Inflammatory macrophage treated with lipopolysaccharide for 1 hour (primary cell): ENCODE results near the gene C1QB.
"Not testable (repeated sequence)": the region's sequence is repeated elsewhere in the genome, so short reads cannot be mapped to it uniquely, and the experiment has no call there.

ENCODE experiments used
- DNase-seq, 2 donors: peaks; one replicate each; pipeline ENCODE4 v3.0.0-alpha.2; 2020 to 2022

C1QB gene

DNA sequence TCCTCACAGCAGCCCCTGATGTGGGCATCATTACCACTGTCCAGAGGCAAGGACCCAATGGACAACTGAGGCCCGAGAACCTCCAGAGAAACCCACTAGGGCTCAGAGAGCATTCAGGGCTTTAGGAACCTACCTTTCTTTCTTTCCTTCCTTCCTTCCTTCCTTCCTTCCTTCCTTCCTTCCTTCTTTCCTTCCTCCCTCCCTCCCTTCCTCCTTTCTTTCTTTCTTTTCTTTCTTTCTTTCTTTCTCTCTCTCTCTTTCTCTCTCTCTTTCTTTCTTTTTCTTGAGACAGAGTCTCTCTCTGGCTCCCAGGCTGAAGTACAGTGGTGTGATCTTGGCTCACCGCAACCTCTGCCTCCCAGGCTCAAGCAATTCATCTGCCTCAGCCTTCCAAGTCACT lies 15.8 kb downstream of the C1QB start:
- DNase-seq = not testable (repeated sequence)

GRCh38 chr1:22670352-22670975 lies 17.4 kb downstream of the C1QB start:
- no peak for DNase-seq

- DNase-seq = no peak
These were observed 19.0 kb downstream of the C1QB start for GRCh38 chr1:22671999-22672398.

GRCh38 chr1:22673486-22674409 lies 20.7 kb downstream of the C1QB start:
- DNase-seq = peak; percentile 40 to 77

GRCh38 chr1:22674410-22674749 lies 21.3 kb downstream of the C1QB start:
- no peak for DNase-seq

GRCh38 chr1:22676151-22676550 lies 23.1 kb downstream of the C1QB start:
- not testable (repeated sequence) for DNase-seq

DNA sequence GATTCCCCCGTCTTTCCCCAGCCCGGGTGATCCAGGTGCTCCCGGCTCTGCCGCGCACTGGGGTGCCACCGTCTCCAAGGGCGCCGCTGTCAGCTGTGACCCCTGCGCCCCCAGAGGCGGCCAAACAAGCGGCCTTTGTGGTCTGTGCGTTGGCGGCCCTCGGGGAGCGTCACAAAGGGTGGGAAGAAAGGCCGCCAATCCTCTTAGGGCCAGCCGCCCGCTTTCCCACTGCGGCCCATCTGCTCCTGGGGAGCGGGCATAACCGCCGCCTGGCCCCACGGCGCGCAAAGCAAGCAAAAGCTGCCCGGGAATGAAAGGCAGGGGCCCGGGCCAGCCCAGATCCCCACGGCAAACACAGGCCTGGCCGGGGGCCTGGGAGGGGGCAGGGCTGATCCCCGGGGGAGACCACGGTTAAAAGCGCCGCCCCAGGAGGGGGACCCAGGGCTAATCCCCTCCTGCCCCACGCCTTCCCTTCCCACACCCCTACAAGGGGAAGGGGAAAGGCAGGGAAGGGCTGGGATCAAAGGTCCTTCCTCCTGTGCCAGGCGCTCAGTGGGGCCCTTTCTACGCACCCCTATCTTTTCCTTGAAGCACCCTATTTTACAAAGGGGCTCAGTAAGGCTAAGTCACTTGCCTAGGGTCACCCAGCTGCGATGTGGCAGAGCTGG lies 24.0 kb downstream of the C1QB start:
- no peak for DNase-seq

- DNase-seq = no peak
These were observed 25.2 kb downstream of the C1QB start for GRCh38 chr1:22677931-22678896.

GRCh38 chr1:22680726-22681125 lies 27.7 kb downstream of the C1QB start:
- DNase-seq = no peak

GRCh38 chr1:22681556-22682276 lies 28.7 kb downstream of the C1QB start:
- no peak for DNase-seq

- DNase-seq = no peak
These were observed 30.5 kb downstream of the C1QB start for GRCh38 chr1:22683547-22683946.

GRCh38 chr1:22685591-22686059 lies 32.6 kb downstream of the C1QB start:
- DNase-seq = no peak

GRCh38 chr1:22687191-22687590 lies 34.2 kb downstream of the C1QB start:
- no peak for DNase-seq

GRCh38 chr1:22688466-22688865 lies 35.4 kb downstream of the C1QB start:
- DNase-seq = no peak

- DNase-seq = no peak
These were observed 36.5 kb downstream of the C1QB start for GRCh38 chr1:22689505-22689904.

DNA sequence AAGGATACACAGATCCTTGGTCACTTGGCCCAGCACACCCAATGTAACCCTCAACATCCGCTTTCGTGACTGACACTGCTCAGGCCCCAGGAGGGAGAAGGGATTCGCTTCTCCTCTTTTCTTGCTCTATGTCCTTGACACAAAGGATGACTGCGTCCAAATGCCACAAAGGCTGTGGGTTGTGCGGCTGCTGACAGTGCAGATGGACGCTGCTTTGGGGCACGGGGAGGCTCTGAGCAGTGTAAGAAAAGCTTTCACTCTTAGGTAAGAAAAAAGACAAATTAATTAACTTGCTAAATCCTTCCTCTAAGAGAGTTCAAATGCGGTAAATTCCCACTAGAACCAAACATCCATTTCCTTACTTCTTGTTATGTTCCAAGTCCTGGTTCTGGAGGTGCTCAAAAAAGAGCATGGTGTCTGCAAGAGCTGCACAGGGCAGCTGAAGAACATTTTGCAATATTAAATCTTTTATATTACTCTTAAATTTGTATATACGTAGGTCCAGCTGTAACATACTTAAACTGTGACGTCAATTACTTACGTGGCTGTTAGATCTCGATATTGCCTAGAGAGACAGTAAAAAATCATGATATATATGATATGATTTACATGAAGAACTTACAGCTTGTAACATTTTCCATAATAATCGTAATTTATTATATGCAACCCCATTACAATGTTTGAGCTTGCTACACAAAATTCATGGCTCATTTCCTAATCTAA lies 38.2 kb downstream of the C1QB start:
- no peak for DNase-seq

- DNase-seq = no peak
These were observed 41.1 kb downstream of the C1QB start for GRCh38 chr1:22694172-22694571.

DNA sequence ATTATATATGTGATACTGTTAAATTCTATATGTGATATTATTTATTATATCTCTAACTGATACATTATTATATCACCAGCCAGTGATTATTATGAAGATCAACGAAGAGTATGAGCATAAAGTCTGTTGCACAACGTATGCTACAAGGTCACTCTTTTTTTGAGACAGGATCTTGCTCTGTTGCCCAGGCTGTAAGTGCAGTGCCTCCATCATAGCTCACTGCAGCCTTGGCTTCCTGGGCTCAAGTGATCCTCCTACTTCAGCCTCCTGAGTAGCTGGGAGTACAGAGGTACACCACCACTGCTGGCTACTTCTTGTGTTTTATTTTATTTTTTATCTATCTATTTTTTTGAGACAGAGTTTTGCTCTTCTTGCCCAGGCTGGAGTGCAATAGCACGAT lies 43.6 kb downstream of the C1QB start:
- no peak for DNase-seq

DNA sequence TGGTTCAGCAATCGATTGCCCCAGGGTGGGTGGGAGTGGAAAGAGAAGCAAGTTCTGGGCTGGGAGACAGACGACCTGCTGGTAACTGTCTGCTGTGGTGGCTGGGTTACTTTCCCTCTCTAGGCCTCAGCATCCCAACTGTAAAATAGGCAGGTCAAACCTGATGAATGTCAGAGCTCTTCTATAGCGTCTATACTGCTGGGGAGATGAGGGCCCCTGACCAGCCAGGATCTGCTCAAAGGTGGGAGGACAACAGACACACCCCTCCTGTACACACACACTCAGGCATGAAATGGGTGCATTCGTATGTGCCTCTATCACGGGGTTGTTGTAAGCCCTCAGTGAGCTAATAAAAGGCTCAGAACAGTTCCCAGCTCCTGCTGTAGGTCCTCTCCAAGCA lies 44.9 kb downstream of the C1QB start:
- no peak for DNase-seq

GRCh38 chr1:22699681-22700520 lies 46.9 kb downstream of the C1QB start:
- DNase-seq = no peak
